GM12874 (cell line): ENCODE data around the gene MS4A6E.

Source experiments
- CTCF ChIP-seq: IDR thresholded peaks from 2 replicates; pipeline ENCODE4 v1.5.1; 2011; ENCODE audit warnings: low read depth, mild to moderate bottlenecking, control low read depth, low read length, moderate library complexity; ENCODE audit not compliant: insufficient read depth

Gene MS4A6E

DNA sequence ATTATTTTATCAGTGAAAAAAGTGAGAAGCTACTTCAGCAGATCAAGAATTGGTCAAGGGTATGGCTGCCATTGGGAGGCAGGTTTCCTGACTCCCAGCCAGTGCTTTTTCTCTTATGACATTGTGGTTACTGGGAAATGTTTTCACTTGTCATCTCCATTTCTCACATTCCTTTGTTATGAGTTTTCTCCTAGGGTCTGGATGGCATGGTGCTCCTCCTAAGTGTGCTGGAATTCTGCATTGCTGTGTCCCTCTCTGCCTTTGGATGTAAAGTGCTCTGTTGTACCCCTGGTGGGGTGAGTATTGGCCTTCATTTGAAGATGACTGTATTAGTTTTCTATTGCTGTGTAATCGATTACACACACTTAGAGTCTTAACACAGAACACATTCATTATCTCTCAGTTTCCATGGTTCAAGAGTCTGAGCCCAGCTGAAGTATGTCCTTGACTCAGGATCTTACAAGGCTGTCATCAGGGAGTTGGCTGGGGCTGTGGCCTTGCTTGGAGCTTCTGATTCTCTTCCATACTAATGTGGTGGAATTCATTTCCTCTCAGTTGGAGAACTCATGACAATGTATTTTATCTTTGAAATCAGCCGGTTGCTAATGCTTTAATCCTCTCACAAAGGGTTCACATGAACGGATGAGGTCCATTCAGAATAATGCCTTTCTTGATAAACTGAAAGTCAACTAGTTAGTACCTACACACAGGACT lies 21.0 kb upstream of the MS4A6E start:
- TF ChIP-seq CTCF, result no peak

DNA sequence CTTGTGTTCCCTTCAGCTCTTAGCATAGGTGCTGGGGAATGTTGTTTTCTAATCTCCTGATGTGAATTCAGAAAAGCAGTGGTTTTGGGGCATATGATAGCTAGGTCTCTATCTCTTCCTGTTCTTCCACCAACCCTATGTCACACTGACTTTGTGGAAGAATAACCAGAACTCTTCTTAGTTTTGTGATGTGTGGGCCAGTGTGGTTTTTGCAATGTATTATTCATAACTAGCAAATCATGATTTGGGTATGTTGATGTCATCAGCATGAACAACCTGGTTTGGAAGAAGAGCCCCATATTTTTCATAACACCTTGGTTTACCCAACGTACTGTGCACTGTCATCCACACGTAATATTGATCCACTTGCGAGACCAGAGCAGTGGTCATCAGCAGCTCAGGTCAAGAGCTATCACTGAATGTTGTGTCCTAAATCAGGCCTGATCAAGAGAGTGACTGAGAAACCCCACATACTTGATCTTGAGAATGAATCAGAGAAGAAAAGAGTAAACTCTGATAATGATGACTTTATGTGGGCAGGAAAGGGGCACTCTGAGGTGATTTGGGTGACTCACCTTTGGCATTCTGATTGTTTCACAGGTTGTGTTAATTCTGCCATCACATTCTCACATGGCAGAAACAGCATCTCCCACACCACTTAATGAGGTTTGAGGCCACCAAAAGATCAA lies 19.4 kb upstream of the MS4A6E start:
- TF ChIP-seq CTCF, result no peak

- TF ChIP-seq CTCF, result no peak
These were observed 16.6 kb upstream of the MS4A6E start for GRCh38 chr11:60310407-60310998.

DNA sequence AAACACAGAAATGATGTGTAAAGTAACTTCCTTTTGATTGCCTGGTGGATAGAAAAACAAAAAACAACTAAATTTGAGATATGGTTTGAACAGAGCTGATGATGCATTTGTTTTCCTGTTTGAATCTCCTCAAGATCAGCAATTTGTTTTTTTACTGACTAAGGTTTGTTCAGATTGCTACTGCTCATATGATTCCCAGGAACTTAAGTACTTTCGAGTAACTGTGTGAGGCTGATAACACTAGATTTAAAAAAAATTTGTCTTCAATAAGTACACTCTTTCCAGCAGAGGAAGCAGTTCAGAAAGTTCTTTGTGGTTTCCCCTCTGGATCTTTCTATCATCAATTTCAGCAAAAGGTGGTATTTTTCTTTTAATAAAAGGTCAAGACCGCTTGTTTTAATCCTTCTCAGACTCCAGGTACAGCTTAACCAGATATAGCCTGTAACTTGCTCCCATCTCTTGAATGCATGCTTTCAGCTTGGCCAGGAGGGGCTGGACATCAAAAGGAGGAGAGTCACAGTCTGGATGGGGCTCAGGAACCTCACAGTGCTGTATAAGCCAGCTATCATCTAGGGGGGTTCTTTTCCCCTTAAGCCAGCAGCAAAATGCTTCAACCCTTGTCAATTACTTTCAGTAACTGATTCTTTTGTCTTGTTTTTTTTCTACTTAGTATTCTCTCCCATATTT lies 12.3 kb upstream of the MS4A6E start:
- TF ChIP-seq CTCF, result no peak

DNA sequence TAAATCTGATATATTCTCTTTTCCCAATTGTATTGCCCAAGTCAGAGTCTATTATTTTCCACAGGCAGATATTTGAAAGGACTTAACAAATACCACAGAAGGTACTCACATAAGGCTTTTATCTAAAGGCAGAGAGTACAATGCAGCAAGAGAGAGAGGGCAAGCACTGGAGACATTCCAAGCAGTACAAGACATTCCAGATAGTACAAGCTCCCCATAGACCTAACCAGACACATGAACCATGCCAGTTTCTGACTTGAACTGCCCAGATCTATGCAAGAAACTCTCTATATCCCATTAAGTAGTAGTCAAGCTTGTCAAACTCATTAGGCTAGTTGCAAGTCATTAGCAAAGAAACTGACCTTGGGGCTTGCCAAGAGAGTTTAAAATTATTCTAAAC lies 11.2 kb upstream of the MS4A6E start:
- no peak for TF ChIP-seq CTCF

- no peak for TF ChIP-seq CTCF
These were observed 10.7 kb upstream of the MS4A6E start for GRCh38 chr11:60316317-60316716.

DNA sequence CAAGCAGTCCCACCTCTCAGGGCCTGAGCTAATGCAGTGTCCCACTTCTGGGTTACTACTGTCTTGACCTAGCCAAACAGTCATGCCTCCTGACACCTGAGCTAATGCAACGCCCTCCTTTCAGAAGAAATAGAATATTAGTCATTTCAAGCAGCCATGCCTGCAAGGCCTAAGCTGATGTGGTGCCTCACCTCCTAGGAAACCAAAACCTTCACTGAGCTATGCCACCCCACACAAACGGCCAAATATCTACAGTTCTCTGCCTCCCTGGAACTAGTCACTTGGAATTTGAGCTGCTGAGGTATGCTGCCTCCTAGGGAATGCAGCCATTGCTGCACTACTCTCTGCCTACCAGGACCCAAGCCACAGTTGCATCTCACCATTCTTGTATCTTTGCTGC lies 8.3 kb upstream of the MS4A6E start:
- TF ChIP-seq CTCF, result no peak
